ENCODE data around the gene CDCA5.

Gene CDCA5

DNA sequence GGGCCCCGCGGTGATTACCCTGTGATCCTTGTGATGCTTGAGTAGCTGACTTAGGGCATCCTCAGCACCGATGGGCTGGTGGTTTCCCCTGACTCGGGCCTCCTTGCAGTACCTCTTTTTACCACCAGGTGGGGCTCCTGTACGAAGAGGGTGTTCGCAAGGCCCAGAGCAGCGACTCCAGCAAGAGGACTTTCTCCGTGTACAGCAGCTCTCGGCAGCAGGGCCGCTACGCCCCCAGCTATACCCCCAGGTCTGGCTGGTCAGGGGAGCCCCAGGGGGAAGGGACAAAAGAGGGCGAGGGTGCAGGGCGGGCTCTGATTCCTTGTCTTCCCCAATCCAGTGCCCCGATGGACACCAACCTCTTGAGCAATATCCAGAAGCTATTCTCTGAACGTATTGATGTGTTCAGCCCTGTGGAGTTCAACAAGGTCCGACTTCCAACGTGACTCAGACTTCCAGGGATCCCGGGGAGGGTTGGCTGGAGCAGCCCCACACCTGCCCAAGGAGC is 26.6 kb upstream of the CDCA5 start:
- H3K4me1 ChIP-seq (ENCODE audit: control insufficient read depth, insufficient read depth, low read length): peaks cover 3% of the 10 kb centered on the region
- H3K4me3 ChIP-seq (ENCODE audit: low read depth, low read length): no peak overlapping the region
- no peaks in the 10 kb centered on the region for H3K9me3 ChIP-seq (ENCODE audit: control insufficient read depth, insufficient read depth, low read length)
- H3K27me3 ChIP-seq (ENCODE audit: control insufficient read depth, insufficient read depth, low read length): no peaks in the 10 kb centered on the region
- H3K36me3 ChIP-seq (ENCODE audit: control insufficient read depth, insufficient read depth, low read length): peaks cover 25% of the 10 kb centered on the region
- H3K9ac ChIP-seq (ENCODE audit: low read depth, low read length): no peak overlapping the region

DNA sequence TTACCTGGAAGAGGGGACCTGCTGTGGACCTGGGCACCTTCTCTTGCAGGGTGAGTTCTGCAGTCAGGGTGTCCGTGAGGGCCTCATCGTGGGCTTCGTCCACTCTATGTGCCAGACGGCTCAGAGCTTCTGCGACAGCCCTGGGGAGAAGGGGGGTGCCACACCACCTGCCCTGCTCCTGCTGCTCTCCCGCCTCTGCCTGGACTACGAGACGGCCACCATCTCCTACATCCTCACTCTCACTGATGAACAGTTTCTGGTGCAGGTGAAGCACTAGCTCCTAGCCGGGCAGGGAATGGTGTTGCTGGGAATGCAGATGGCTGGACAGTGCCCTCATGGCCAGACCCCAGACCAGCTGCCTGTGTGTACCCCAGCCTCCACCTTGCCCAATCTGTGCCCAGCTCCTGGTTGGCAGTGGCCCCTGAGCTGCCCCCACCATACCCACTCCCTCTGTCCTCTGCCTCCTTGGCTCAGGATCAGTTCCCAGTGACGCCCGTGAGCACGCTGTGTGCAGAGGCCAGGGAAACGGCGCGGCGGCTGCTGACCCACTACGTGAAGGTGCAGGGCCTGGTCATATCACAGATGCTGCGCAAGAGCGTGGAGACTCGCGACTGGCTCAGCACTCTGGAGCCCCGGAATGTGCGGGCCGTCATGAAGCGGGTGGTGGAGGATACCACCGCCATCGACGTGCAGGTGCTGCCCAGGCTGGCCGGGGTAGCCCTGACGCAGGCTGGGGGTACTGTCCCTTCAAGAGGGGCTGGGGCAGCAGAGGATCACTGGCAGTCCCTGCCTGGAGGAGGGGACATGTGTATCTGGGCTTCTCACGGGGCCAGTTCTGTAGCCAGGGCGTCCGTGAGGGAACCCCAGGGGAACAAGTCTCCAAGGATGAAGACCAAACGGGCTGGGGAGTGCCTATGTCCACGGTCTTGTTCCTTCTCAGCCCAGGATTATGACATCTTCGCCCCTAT is 25.7 kb upstream of the CDCA5 start:
- Histone ChIP-seq H3K36me3 (ENCODE audit: control insufficient read depth, insufficient read depth, low read length) (peaks cover 20% of the 10 kb centered on the region), H3K4me3 (ENCODE audit: low read depth, low read length) (no peak overlapping the region), H3K27me3 (ENCODE audit: control insufficient read depth, insufficient read depth, low read length) (no peaks in the 10 kb centered on the region), H3K9ac (ENCODE audit: low read depth, low read length) (no peak overlapping the region), H3K9me3 (ENCODE audit: control insufficient read depth, insufficient read depth, low read length) (no peaks in the 10 kb centered on the region), H3K4me1 (ENCODE audit: control insufficient read depth, insufficient read depth, low read length) (peaks cover 3% of the 10 kb centered on the region)

DNA sequence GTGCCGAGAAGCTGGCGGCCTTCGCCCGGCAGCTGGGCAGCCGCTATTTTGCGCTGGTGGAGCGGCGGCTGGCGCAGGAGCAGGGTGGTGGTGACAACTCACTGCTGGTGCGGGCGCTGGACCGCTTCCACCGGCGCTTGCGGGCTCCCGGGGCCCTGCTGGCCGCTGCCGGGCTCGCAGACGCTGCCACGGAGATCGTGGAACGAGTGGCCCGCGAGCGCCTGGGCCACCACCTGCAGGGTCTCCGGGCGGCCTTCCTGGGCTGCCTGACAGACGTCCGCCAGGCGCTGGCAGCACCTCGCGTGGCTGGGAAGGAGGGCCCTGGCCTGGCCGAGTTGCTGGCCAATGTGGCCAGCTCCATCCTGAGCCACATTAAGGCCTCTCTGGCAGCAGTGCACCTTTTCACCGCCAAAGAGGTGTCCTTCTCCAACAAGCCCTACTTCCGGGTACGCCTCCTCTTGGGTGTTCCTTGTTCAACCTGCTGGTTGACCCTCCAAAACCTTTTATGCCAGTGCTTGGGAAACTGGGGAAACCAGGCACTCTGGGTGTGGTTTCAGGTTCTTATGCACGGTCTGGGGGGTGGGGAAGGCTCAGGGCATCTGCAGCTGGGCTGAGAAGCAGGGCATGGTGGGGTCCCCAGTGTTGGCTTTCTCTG is 24.8 kb upstream of the CDCA5 start:
- Histone ChIP-seq H3K27me3 (ENCODE audit: control insufficient read depth, insufficient read depth, low read length) (no peaks in the 10 kb centered on the region), H3K9ac (ENCODE audit: low read depth, low read length) (no peak overlapping the region), H3K4me1 (ENCODE audit: control insufficient read depth, insufficient read depth, low read length) (peaks cover 1% of the 10 kb centered on the region), H3K4me3 (ENCODE audit: low read depth, low read length) (no peak overlapping the region), H3K9me3 (ENCODE audit: control insufficient read depth, insufficient read depth, low read length) (no peaks in the 10 kb centered on the region), H3K36me3 (ENCODE audit: control insufficient read depth, insufficient read depth, low read length) (peaks cover 19% of the 10 kb centered on the region)

DNA sequence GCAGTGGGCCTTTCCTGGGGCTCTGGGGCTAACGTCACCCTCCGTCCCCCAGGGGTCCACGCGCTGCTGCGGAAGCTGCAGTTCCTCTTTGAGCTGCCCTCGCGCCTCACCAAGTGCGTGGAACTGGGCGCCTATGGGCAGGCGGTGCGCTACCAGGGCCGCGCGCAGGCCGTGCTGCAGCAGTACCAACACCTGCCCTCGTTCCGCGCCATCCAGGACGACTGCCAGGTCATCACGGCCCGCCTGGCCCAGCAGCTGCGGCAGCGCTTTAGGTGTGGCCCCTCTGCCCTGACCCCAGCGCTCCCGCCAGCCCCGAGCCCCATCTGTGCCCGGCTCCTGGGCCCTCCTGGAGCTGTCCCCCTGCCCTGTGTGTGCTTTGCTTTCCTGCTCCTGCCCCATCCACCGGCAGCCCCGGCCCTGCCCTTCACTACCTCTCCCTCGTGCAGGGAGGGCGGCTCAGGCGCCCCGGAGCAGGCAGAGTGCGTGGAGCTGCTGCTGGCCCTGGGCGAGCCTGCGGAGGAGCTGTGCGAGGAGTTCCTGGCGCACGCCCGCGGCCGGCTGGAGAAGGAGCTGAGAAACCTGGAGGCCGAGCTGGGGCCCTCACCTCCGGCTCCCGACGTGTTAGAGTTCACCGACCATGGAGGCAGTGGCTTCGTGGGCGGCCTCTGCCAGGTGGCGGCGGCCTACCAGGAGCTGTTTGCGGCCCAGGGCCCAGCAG is 24.1 kb upstream of the CDCA5 start:
- Histone ChIP-seq H3K9me3 (ENCODE audit: control insufficient read depth, insufficient read depth, low read length) (no peaks in the 10 kb centered on the region), H3K4me1 (ENCODE audit: control insufficient read depth, insufficient read depth, low read length) (no peaks in the 10 kb centered on the region), H3K36me3 (ENCODE audit: control insufficient read depth, insufficient read depth, low read length) (peaks cover 19% of the 10 kb centered on the region), H3K9ac (ENCODE audit: low read depth, low read length) (no peak overlapping the region), H3K27me3 (ENCODE audit: control insufficient read depth, insufficient read depth, low read length) (no peaks in the 10 kb centered on the region), H3K4me3 (ENCODE audit: low read depth, low read length) (no peak overlapping the region)

DNA sequence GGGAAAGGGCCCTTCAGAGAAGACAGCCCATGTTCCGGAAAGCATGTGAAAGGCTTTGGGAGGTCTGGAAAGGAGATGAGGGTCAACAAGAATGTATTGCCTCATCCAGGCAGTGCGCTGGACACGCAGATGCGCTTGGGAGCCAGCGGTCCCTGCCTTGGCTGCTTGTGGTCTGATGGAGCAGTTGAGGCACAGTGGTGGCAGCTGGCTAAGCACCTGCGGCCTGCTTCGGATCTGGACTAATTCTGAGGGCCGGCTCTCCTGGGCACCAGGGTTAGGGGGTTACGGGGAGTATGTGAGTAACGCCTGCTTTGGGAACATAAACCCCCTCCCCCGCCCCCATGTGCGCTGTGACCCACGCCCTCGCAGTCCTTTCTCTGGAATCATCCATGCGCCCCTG is 23.2 kb upstream of the CDCA5 start:
- H3K4me3 ChIP-seq (ENCODE audit: low read depth, low read length): no peak overlapping the region
- no peaks in the 10 kb centered on the region for H3K27me3 ChIP-seq (ENCODE audit: control insufficient read depth, insufficient read depth, low read length)
- H3K4me1 ChIP-seq (ENCODE audit: control insufficient read depth, insufficient read depth, low read length): no peaks in the 10 kb centered on the region
- H3K9ac ChIP-seq (ENCODE audit: low read depth, low read length): no peak overlapping the region
- peaks cover 19% of the 10 kb centered on the region for H3K36me3 ChIP-seq (ENCODE audit: control insufficient read depth, insufficient read depth, low read length)
- H3K9me3 ChIP-seq (ENCODE audit: control insufficient read depth, insufficient read depth, low read length): no peaks in the 10 kb centered on the region

DNA sequence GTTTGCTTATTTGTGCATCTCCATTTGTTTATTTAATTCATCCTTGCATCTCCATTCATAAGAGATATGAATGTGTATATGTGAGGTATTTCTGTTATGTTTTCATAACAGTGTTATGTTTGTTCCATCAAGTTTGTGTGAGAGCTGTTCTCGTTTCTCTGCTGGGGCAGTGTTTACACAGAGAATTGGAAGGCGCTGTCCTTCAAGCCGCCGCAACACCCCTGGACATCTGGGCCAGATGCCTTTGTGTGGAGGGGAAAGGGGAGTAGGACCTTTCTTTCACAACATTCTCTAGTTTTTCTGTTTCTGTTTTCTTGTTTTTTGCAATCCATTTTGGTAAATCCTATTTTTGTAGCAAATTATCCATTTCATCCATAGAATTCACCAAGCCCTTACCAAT is 20.8 kb upstream of the CDCA5 start:
- Histone ChIP-seq H3K4me1 (ENCODE audit: control insufficient read depth, insufficient read depth, low read length) (no peaks in the 10 kb centered on the region), H3K9ac (ENCODE audit: low read depth, low read length) (no peak overlapping the region), H3K9me3 (ENCODE audit: control insufficient read depth, insufficient read depth, low read length) (no peaks in the 10 kb centered on the region), H3K4me3 (ENCODE audit: low read depth, low read length) (no peak overlapping the region), H3K36me3 (ENCODE audit: control insufficient read depth, insufficient read depth, low read length) (peaks cover 14% of the 10 kb centered on the region), H3K27me3 (ENCODE audit: control insufficient read depth, insufficient read depth, low read length) (no peaks in the 10 kb centered on the region)

DNA sequence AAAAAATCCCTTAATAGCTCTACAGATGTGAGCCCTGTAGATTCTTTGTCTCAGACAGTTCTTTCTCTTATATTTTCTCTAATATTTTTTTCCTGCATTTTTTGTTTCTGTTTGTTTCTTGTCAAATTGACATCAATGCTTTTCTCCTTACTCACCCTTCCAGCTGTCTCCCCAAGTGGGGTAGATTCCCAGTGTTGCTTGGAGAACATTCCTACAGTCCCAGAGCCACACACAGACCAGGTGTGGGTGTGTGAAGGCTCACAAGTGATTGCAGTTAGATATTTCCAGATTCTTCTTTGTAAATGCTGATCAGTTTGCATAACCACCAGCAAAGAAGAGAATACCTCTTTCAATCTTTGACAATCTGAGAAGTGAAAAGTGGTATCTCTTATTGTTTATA is 19.6 kb upstream of the CDCA5 start:
- Histone ChIP-seq H3K36me3 (ENCODE audit: control insufficient read depth, insufficient read depth, low read length) (peaks cover 6% of the 10 kb centered on the region), H3K4me3 (ENCODE audit: low read depth, low read length) (no peak overlapping the region), H3K27me3 (ENCODE audit: control insufficient read depth, insufficient read depth, low read length) (no peaks in the 10 kb centered on the region), H3K9ac (ENCODE audit: low read depth, low read length) (no peak overlapping the region), H3K9me3 (ENCODE audit: control insufficient read depth, insufficient read depth, low read length) (no peaks in the 10 kb centered on the region), H3K4me1 (ENCODE audit: control insufficient read depth, insufficient read depth, low read length) (no peaks in the 10 kb centered on the region)

DNA sequence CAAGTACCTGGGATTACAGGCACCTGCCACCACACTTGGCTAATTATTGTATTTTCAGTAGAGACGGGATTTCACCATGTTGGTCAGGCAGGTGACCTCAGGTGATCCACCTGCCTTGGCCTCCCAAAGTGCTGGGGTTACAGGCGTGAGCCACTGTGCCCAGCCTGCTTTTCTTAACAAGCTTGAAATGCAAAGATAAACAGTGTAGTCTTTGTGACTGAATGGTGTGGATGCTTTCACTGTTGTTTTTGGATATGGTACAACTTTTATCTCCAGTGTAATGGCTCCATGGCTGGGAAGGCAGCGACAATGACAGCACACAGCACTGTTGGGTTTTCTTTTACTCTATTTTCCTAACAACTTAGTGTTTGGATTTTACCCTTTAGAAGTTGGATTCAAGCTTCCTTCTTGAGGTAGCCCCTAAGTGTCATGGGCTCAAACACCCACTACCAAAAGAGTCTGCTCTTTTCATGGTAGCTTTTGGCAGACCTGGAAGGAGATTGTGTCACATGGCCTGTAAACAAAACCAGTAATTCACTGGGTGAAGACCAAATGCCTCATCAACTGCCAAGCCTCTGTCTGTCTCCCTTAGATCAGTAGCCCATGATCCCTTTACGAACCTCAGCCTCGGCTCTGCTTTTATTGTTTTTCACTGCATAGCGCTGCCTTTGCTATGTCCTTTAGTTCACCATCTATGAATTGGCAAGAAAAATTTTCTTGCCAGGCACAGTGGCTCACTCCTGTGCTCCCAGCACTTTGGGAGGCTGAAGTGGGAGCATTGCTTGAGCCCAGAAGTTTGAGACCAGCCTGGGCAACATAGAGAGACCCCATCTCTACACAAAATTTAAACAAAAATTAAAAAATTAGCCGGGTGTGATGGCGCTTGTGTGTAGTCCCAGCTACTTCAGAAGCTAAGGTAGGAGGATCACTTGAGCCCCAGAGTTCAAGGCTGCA is 18.6 kb upstream of the CDCA5 start:
- Histone ChIP-seq H3K36me3 (ENCODE audit: control insufficient read depth, insufficient read depth, low read length) (peaks cover under 1% of the 10 kb centered on the region), H3K9me3 (ENCODE audit: control insufficient read depth, insufficient read depth, low read length) (no peaks in the 10 kb centered on the region), H3K9ac (ENCODE audit: low read depth, low read length) (no peak overlapping the region), H3K4me3 (ENCODE audit: low read depth, low read length) (no peak overlapping the region), H3K27me3 (ENCODE audit: control insufficient read depth, insufficient read depth, low read length) (no peaks in the 10 kb centered on the region), H3K4me1 (ENCODE audit: control insufficient read depth, insufficient read depth, low read length) (no peaks in the 10 kb centered on the region)

DNA sequence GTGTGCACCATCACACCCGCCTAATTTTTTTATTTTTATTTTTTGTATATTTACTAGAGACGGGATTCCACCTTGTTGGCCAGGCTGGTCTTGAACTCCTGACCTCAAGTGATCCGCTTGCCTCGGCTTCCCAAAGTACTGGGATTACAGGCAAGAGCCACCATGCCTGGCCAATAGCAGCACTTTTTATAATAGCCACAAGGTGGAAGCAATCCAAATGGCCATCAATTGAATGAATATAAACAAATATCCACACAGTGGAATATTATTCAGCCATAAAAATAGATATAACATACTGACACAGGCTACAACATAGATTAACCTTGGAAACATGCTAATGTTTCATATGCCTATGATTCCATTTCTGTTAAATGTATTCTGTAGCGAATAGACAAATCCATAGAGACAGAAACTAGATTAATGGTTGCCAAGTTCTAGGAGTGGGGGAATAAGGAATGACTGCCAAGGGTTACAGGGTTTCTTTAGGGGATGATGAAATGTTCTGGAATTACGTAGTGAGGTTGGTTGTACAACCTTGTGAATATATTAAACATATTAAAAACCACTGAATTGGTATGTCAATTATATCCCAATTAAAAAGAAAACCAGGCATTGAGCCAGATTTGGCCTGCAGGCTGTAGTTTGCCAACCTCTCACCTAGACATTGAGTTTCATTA is 17.0 kb upstream of the CDCA5 start:
- Histone ChIP-seq H3K4me1 (ENCODE audit: control insufficient read depth, insufficient read depth, low read length) (peaks cover 3% of the 10 kb centered on the region), H3K9me3 (ENCODE audit: control insufficient read depth, insufficient read depth, low read length) (no peaks in the 10 kb centered on the region), H3K27me3 (ENCODE audit: control insufficient read depth, insufficient read depth, low read length) (no peaks in the 10 kb centered on the region), H3K9ac (ENCODE audit: low read depth, low read length) (no peak overlapping the region), H3K4me3 (ENCODE audit: low read depth, low read length) (no peak overlapping the region), H3K36me3 (ENCODE audit: control insufficient read depth, insufficient read depth, low read length) (no peaks in the 10 kb centered on the region)

DNA sequence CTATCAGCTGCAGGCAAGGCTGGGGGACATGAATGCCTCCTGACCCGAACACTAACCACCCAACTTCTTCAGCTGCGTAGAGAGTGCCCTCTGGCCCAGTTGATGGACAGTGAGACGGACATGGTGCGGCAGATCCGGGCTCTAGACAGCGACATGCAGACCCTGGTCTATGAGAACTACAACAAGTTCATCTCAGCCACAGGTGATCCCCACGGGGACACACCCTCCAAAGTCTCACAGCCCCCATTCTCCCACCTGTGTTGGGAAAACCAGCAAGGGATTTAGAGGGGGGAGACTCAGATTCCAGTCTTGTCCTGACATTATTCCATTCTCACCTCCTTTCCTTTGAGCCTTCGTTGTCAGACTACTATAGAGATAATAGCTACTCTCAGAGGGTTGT is 13.1 kb upstream of the CDCA5 start:
- Histone ChIP-seq H3K4me1 (ENCODE audit: control insufficient read depth, insufficient read depth, low read length) (peaks cover 3% of the 10 kb centered on the region), H3K36me3 (ENCODE audit: control insufficient read depth, insufficient read depth, low read length) (no peaks in the 10 kb centered on the region), H3K9me3 (ENCODE audit: control insufficient read depth, insufficient read depth, low read length) (no peaks in the 10 kb centered on the region), H3K9ac (ENCODE audit: low read depth, low read length) (no peak overlapping the region), H3K4me3 (ENCODE audit: low read depth, low read length) (peak overlapping the region; percentile 82), H3K27me3 (ENCODE audit: control insufficient read depth, insufficient read depth, low read length) (no peaks in the 10 kb centered on the region)
